Esophagus squamous epithelium (tissue), 5 donors: ENCODE results near the gene PEX12. TPM values are rescaled to one million over a fixed set of nuclear protein-coding genes. Genes with fewer than 3 reads are reported as not detected.

Experiments used
- DNase-seq: peaks from one replicate; lab custom pipeline; 2025; lab: John Stamatoyannopoulos, UW
- H3K27ac ChIP-seq, 4 donors: fragments of 200-600 bp; sonication (generic); one replicate each; pipeline ENCODE4 v1.5.1; 2016 to 2019; ENCODE audit warnings: mild to moderate bottlenecking in 1 of 4
- H3K27me3 ChIP-seq, 4 donors: fragments of 200-600 bp; sonication (generic); 1 replicate in 3 of 4; 2 replicates in 1 of 4; pipeline versions ENCODE4 v1.5.1 to v1.6.0; 2017 to 2021; ENCODE audit warnings: antibody characterized with exemption in 1 of 4
- H3K36me3 ChIP-seq, 3 donors: fragments of 200-600 bp; sonication (generic); one replicate each; pipeline ENCODE4 v1.5.1; 2016 to 2019
- H3K4me1 ChIP-seq, 3 donors: fragments of 200-600 bp; sonication (generic); one replicate each; pipeline ENCODE4 v1.5.1; 2017 to 2019
- H3K4me3 ChIP-seq, 4 donors: fragments of 200-600 bp; sonication (generic); 1 replicate in 3 of 4; 2 replicates in 1 of 4; pipeline ENCODE4 v1.5.1; 2016 to 2019; ENCODE audit warnings: mild to moderate bottlenecking in 2 of 4, moderate library complexity in 1 of 4
- H3K9me3 ChIP-seq, 3 donors: fragments of 200-600 bp; sonication (generic); one replicate each; pipeline ENCODE4 v1.5.1; 2016 to 2019
- POLR2A ChIP-seq, 4 donors: fragments of 450-650 bp; IDR thresholded peaks; one replicate each; pipeline ENCODE4 v1.6.1; 2017; ENCODE audit warnings: antibody characterized with exemption in 4 of 4, mild to moderate bottlenecking in 4 of 4, moderate library complexity in 3 of 4
- WGBS, 2 donors: methylation state at CpG; one replicate each; pipeline ENCODE4 v1.1.5; 2018; 5-methylcytosine and 5-hydroxymethylcytosine counted together
- intact Hi-C: fragments of 100-400 bp; cut with DNase I; formaldehyde crosslinking; loops from one replicate; pipeline ENCODE4 v1.15.0; 2022
- total RNA-seq, 4 donors: library from RNA; depleted of rRNA; stranded (reverse); fragments of >200 nt; gene quantifications; one replicate each; pipeline ENCODE4 v1.1.0, GENCODE V29; 2016
- TF ChIP-seq, protein P1 (sequence below), 6 experiments: fragments of 450-650 bp in 4 of 6; fragments of 200-600 bp in 2 of 6; sonication (generic) in 2 of 6; IDR thresholded peaks; one replicate each; pipeline ENCODE4 v1.5.1; 2016 to 2019; ENCODE audit warnings: antibody characterized with exemption in 6 of 6, mild to moderate bottlenecking in 4 of 6, moderate library complexity in 4 of 6
- donor health status: DM: yes; HTN: yes; CAD: no.

Gene PEX12
- total RNA-seq, 4 donors from 2014 or later, result 0.95 to 4.4 (median 3.6) TPM

DNA sequence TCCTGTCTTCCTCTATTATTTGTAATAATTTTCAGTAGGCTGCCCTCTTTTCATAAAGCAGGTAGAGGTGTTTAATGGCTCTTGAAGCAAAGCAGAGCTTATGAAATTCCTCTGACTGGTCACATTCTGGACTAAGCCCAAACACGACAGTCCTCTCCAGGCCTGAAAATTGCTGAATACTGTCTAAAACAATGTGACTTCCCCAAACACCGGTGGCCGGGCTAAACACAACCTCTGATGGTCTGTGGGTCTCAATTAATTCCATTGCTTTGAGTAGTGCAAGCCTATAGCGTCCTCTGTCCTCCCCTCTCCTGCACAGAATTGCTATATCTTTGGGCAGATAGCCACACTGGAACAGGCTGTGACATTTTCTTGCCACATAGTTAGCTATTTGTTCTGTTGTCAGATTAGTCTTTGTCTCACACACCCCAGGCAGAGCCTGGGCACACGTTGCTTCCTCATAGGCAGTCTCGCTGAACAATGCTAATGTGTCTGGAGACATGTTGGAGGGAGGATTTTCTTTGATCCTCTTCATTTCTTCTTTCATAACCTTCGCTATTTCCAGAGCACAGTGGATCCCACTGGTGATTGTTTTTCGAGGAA is 30.1 kb downstream of the PEX12 start:
- TF ChIP-seq, protein P1, sequence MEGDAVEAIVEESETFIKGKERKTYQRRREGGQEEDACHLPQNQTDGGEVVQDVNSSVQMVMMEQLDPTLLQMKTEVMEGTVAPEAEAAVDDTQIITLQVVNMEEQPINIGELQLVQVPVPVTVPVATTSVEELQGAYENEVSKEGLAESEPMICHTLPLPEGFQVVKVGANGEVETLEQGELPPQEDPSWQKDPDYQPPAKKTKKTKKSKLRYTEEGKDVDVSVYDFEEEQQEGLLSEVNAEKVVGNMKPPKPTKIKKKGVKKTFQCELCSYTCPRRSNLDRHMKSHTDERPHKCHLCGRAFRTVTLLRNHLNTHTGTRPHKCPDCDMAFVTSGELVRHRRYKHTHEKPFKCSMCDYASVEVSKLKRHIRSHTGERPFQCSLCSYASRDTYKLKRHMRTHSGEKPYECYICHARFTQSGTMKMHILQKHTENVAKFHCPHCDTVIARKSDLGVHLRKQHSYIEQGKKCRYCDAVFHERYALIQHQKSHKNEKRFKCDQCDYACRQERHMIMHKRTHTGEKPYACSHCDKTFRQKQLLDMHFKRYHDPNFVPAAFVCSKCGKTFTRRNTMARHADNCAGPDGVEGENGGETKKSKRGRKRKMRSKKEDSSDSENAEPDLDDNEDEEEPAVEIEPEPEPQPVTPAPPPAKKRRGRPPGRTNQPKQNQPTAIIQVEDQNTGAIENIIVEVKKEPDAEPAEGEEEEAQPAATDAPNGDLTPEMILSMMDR (IDR thresholded peaks at IDR 0.05), result no peak
- TF ChIP-seq POLR2A (IDR thresholded peaks at IDR 0.05), result no peak
- intact Hi-C loops, result no loop called here

DNA sequence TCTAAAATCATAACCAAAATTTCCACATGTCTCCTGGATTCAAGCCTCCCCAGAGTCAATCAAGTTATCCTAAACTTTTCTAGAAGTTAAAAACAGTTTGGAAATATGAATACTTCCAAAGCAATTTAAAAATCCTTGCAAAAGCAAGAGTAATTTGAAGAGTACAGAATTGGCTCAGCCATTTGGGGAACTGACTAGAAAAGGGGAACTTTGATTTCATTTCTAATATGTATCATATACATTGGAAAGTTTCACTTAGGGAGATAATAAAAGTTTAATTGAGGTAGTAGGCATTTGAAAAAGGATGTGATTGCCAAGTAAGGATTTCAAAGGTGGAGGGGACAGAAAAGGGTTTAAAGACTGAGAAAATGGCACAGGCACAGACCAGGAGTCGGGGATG is 31.9 kb downstream of the PEX12 start:
- TF ChIP-seq POLR2A (IDR thresholded peaks at IDR 0.05), result no peak
- TF ChIP-seq, protein P1 (IDR thresholded peaks at IDR 0.05), result no peak
- no peaks in the 10 kb centered on the region for H3K9me3 ChIP-seq
- H3K4me1 ChIP-seq, result peaks cover 0 to 9% (median 0%) of the 10 kb centered on the region in 3 donors
- DNase-seq, result no peak
- intact Hi-C loops, result no loop called here
- H3K36me3 ChIP-seq, result no peaks in the 10 kb centered on the region
- peaks cover 0 to 14% (median 0%) of the 10 kb centered on the region in 4 donors for H3K27me3 ChIP-seq
- H3K27ac ChIP-seq, result no peak overlapping the region
- WGBS, 2 donors, result 69 to 79% methylated on average over 1 of the region's 1 CpG
- no peak overlapping the region for H3K4me3 ChIP-seq

More for the DNA sequence above, 30.1 kb downstream of the PEX12 start:
- Histone ChIP-seq H3K4me1 (peaks cover 0 to 3% (median 0%) of the 10 kb centered on the region in 3 donors), H3K9me3 (no peaks in the 10 kb centered on the region), H3K4me3 (no peak overlapping the region), H3K27me3 (peaks cover 0 to 31% (median 0%) of the 10 kb centered on the region in 4 donors), H3K27ac (no peak overlapping the region), H3K36me3 (no peaks in the 10 kb centered on the region)
- no peak for DNase-seq
- WGBS, 2 donors, result 71 to 72% methylated on average over 8 of the region's 8 CpGs

DNA sequence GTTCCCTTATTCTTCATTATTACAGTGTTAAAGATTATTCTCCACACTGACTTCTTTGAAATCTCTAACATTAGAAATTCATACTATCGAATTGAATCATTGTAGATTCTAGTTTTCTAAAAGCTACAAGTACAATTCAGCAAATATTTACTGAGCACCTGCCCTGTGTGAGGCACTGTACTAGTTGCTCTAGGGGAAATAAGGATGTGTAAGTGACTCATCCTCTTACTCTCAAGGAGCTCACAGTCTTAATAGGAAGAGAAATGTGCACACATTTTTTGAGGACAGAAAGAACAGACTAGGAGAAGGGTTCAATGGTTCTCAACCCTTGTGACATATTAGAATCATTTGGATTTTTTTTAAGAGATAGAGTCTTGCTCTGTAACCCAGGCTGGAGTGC is 33.2 kb downstream of the PEX12 start:
- no peak overlapping the region for H3K27ac ChIP-seq
- intact Hi-C loops, result no loop called here
- H3K4me1 ChIP-seq, result peaks cover 0 to 20% (median 0%) of the 10 kb centered on the region in 3 donors
- TF ChIP-seq POLR2A (IDR thresholded peaks at IDR 0.05), result no peak
- TF ChIP-seq, protein P1 (IDR thresholded peaks at IDR 0.05), result no peak
- 74 to 88% methylated on average over 1 of the region's 1 CpG for WGBS, 2 donors
- H3K27me3 ChIP-seq, result peaks cover 0 to 14% (median 0%) of the 10 kb centered on the region in 4 donors
- DNase-seq, result no peak
- no peaks in the 10 kb centered on the region for H3K36me3 ChIP-seq
- H3K9me3 ChIP-seq, result no peaks in the 10 kb centered on the region
- H3K4me3 ChIP-seq, result no peak overlapping the region

DNA sequence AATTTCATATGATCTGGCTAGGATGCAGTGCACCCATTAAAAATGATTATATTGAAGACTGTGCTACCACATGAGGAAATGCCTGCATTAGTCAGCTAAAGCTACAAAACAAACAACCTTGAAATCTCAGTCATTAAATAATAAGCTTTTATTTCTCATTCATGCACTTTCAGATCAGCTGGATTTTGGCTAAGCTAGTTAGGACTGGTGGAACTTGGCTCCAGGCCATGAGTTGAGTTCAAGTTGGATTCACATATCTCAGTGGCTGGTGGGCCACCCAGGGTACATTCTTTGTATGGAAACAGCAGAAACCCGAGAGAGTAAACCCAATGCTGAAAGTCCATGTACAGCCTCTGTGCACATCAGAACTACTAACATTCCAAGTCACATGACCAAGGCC is 34.5 kb downstream of the PEX12 start:
- H3K27me3 ChIP-seq, result peaks cover 0 to 10% (median 0%) of the 10 kb centered on the region in 4 donors
- H3K9me3 ChIP-seq, result no peaks in the 10 kb centered on the region
- no peaks in the 10 kb centered on the region for H3K36me3 ChIP-seq
- peaks cover 0 to 32% (median 5%) of the 10 kb centered on the region in 3 donors for H3K4me1 ChIP-seq
- TF ChIP-seq, protein P1 (IDR thresholded peaks at IDR 0.05), result no peak
- no peak for TF ChIP-seq POLR2A (IDR thresholded peaks at IDR 0.05)
- no peak for DNase-seq
- H3K27ac ChIP-seq, result no peak overlapping the region
- 44% methylated on average over 1 of the region's 1 CpG; no CpG with 5 or more reads in 1 of the 2 donors for WGBS, 2 donors
- no peak overlapping the region for H3K4me3 ChIP-seq
- intact Hi-C loops, result no loop called here

DNA sequence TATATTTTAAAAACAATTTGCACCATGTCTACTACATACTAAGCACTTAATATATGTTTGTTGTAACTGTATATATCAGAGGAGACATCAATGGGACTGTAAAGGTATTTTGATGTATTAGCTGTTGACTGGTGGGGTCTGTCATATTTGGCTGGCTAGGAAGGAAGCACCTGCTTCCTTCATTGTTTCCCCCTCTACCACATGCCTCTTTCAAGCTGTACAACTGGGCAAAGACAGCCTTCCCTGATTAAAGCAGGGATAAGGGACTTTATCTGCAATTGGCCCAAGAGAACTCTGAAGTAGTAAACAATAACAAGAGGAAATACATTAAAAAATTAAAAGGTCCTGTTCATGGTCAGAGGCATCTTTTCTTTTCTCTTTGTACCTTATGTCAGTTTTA is 35.4 kb downstream of the PEX12 start:
- Histone ChIP-seq H3K4me3 (no peak overlapping the region), H3K27me3 (peaks cover 0 to 5% (median 0%) of the 10 kb centered on the region in 4 donors), H3K27ac (no peak overlapping the region), H3K4me1 (peaks cover 0 to 38% (median 11%) of the 10 kb centered on the region in 3 donors), H3K36me3 (no peaks in the 10 kb centered on the region), H3K9me3 (no peaks in the 10 kb centered on the region)
- no peak for DNase-seq
- intact Hi-C loops, result no loop called here
- TF ChIP-seq, protein P1 (IDR thresholded peaks at IDR 0.05), result no peak
- TF ChIP-seq POLR2A (IDR thresholded peaks at IDR 0.05), result no peak
